Erythroblast (primary cell): ENCODE data around the gene TTC28.

Experiments used
- GATA1 ChIP-seq: IDR thresholded peaks from 2 replicates; pipeline ENCODE4 v1.6.1; 2011; ENCODE audit warnings: low read depth, mild to moderate bottlenecking, control low read depth, low read length, moderate library complexity
- POLR2A ChIP-seq: IDR thresholded peaks from 2 replicates; pipeline ENCODE4 v1.6.1; 2011; ENCODE audit warnings: mild to moderate bottlenecking, low read length

- TF ChIP-seq POLR2A (no peak), GATA1 (no peak)
These were observed 264.7 kb downstream of the TTC28 start for GRCh38 chr22:28414913-28415312.
